GM21576 (cell line): ENCODE data around the gene ORM2.
"Not testable (repeated sequence)": the region's sequence is repeated elsewhere in the genome, so short reads cannot be mapped to it uniquely, and the experiment has no call there.

Source experiments
- ATAC-seq: cut with Tn5 transposase; IDR thresholded peaks from one replicate; pipeline ENCODE4 v1.9.1; 2021; ENCODE audit warnings: mild to moderate bottlenecking, moderate library complexity; ENCODE audit not compliant: unreplicated experiment

The ORM2 gene

GRCh38 chr9:114328937-114329624 is 588 bp upstream of the ORM2 start:
- not testable (repeated sequence) for ATAC-seq

DNA sequence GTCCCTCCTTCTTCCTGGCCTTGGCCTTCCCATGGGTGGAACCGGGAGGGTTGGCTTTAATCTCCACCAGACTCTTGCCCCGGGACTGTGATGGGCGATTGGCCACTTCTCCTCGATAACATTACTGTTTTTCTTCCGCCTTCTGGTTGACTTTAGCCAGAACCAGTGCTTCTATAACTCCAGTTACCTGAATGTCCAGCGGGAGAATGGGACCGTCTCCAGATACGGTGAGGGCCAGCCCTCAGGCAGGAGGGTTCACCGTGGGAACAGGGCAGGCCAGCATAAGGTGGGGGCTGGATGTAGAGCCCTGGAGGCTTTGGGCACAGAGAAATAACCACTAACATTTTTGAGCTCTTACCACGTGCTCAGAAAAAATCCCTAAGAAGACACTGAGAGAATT is 967 bp downstream of the ORM2 start:
- no peak for ATAC-seq

- not testable (repeated sequence) for ATAC-seq
Observed at GRCh38 chr9:114331229-114332195, 1.8 kb downstream of the ORM2 start.

- ATAC-seq: not testable (repeated sequence)
Observed at GRCh38 chr9:114332474-114333040, 2.9 kb downstream of the ORM2 start.

DNA sequence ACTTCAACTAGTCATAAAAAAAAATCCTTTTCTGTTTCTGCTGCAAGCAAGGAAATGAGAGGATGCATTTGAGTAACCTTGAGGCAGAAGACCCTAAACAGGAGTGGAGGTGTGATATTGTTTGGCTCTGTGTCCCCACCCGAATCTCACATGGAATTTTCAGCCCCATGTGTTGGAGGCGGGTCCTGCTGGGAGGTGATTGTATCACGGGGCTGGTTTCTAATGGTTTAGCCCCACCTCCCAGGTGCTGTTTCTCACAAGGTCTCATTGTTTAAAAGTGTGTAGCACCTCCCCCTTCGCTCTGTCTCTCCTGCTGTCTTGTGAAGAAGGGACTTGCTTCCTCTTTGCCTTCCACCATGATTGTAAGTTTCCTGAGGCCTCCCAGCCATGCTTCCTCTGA is 4.0 kb downstream of the ORM2 start:
- ATAC-seq: not testable (repeated sequence)

DNA sequence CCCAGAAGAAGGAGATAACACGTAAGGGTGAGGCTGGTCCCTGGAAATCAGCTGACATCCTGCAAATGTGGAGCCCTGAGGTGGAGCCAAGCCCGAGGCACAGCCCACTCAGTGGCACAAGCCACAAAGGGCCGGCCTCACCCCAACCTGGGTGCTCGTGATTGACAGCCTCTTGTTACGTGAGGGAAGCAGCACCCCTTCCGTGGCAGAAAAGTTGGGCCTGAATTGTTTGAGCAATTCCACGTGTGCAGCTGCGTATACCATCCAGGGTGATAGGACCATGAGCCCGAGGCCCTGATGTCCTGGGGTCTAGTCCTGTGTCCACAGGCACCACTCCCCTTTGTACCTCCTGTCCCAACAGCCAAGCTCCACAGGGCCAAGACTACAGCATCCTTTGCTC is 4.8 kb downstream of the ORM2 start:
- no peak for ATAC-seq

DNA sequence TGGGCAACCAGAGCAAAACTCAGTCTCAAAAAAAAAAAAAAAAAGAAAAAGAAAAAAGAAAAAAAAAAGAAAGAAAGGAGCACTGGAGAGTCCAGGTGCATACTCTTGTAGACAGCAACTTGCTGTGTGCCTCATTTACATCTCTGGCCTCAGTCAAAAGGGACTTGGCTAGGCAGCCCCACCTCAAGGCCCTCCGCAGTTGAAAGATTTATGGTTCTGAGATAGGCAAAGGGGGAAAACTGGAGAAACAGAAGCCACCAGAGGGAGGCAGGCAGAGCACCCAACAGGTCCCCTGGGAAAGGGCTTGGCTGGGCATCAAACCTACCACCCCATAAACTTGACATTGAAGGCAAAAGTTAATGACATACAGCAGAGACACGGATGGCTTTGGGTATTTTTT is 6.1 kb downstream of the ORM2 start:
- no peak for ATAC-seq

- ATAC-seq: no peak
Observed at GRCh38 chr9:114336157-114336556, 6.5 kb downstream of the ORM2 start.

DNA sequence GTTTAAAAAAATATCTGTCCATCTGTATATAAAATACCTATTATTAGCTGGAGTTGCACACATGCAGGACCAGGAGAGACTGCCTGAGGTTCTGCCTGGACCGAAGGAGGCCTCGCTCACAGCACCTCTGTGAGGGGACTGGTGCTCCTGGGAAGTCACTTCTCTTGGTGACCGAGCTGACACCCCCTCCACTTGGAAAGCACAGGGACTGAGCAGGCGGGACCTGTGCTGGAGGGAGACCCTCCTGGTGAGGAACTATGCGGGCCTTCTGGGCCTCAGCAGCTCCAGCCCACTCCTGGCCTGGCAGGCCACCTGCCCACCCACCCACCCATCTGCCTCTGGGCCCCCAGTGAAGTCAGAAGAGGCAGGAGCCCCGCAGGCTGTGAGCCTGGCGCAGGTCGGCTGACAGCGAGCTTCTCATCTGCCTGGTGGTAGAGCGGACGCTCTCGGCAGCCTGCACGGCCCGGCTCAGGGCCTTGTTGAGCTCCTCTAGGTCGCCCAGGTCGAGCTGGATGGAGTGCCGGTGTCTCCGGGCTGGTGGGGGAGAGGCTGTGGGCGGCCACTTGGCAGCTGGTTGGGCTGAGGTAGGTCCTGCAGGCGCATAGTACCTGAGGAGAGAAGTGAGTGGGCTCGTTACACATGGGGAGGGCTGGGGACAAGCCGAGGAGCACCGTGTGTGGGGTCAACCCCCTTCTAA is 7.2 kb downstream of the ORM2 start:
- ATAC-seq: no peak

GRCh38 chr9:114338187-114338586 is 8.5 kb downstream of the ORM2 start:
- no peak for ATAC-seq

- ATAC-seq: peak; percentile 53
Observed at GRCh38 chr9:114339130-114339908, 9.7 kb downstream of the ORM2 start.

GRCh38 chr9:114341152-114341830 is 11.6 kb downstream of the ORM2 start:
- ATAC-seq: no peak

GRCh38 chr9:114341991-114342390 is 12.3 kb downstream of the ORM2 start:
- no peak for ATAC-seq

GRCh38 chr9:114342755-114343440 is 13.2 kb downstream of the ORM2 start:
- no peak for ATAC-seq

- ATAC-seq: no peak
Observed at GRCh38 chr9:114343471-114344187, 14.0 kb downstream of the ORM2 start.

- ATAC-seq: no peak
Observed at GRCh38 chr9:114344188-114344566, 14.5 kb downstream of the ORM2 start.

GRCh38 chr9:114344692-114345091 is 15.0 kb downstream of the ORM2 start:
- no peak for ATAC-seq

GRCh38 chr9:114345493-114346065 is 15.9 kb downstream of the ORM2 start:
- ATAC-seq: no peak
